Suprapubic skin (tissue), 4 donors: ENCODE results near the gene YTHDF1. TPM values are rescaled to one million over a fixed set of nuclear protein-coding genes. Genes with fewer than 3 reads are reported as not detected.

ENCODE experiments used
- DNase-seq, 2 donors: peaks; one replicate each; pipeline ENCODE4 v3.0.0-alpha.2; 2019; ENCODE audit warnings: low spot score in 2 of 2
- H3K27ac ChIP-seq: fragments of 200-600 bp; sonication (generic); one replicate; pipeline ENCODE4 v1.5.1; 2019
- H3K27me3 ChIP-seq: fragments of 200-600 bp; sonication (generic); one replicate; pipeline ENCODE4 v1.5.1; 2019
- H3K36me3 ChIP-seq: fragments of 200-600 bp; sonication (generic); one replicate; pipeline ENCODE4 v1.5.1; 2019
- H3K4me1 ChIP-seq: fragments of 200-600 bp; sonication (generic); one replicate; pipeline ENCODE4 v1.5.1; 2019
- H3K4me3 ChIP-seq: fragments of 200-600 bp; sonication (generic); one replicate; pipeline ENCODE4 v1.5.1; 2019; ENCODE audit warnings: mild to moderate bottlenecking
- H3K9me3 ChIP-seq: fragments of 200-600 bp; sonication (generic); one replicate; pipeline ENCODE4 v1.5.1; 2019
- EP300 ChIP-seq: sonication (generic); formaldehyde crosslinking; IDR thresholded peaks from one replicate; pipeline ENCODE4 v1.6.1; 2017; ENCODE audit warnings: antibody characterized with exemption
- POLR2A ChIP-seq, 2 donors: fragments of 450-650 bp; IDR thresholded peaks; one replicate each; pipeline ENCODE4 v1.6.1; 2017; ENCODE audit warnings: antibody characterized with exemption in 2 of 2, mild to moderate bottlenecking in 2 of 2, moderate library complexity in 2 of 2
- POLR2AphosphoS5 ChIP-seq, 3 donors: sonication (generic); formaldehyde crosslinking; IDR thresholded peaks; one replicate each; pipeline ENCODE4 v1.6.1; 2017; ENCODE audit warnings: antibody characterized with exemption in 3 of 3
- WGBS: methylation state at CpG from one replicate; pipeline ENCODE4 v1.1.5; 2018; 5-methylcytosine and 5-hydroxymethylcytosine counted together
- total RNA-seq, 4 donors: library from RNA; depleted of rRNA; stranded (reverse); fragments of >200 nt; gene quantifications; one replicate each; pipeline ENCODE4 v1.1.0, GENCODE V29; 2016
- TF ChIP-seq, protein P1 (sequence below), 2 donors: fragments of 200-600 bp in 1 of 2; fragments of 450-650 bp in 1 of 2; sonication (generic) in 1 of 2; IDR thresholded peaks; one replicate each; pipeline ENCODE4 v1.5.1; 2016 to 2019; ENCODE audit warnings: antibody characterized with exemption in 2 of 2, mild to moderate bottlenecking in 1 of 2, moderate library complexity in 1 of 2

YTHDF1 gene
- total RNA-seq, result 10 to 100 TPM; 32.7 to 40.6 (median 34.0) TPM

GRCh38 chr20:63216041-63216848 is at the start of gene YTHDF1:
Gene YTHDF1, minus strand, starts transcription at chr20:63216131. Its CDS starts 239 bp downstream, at chr20:63215892.
- TF ChIP-seq EP300 (no peak), POLR2A (IDR thresholded peaks at IDR 0.05) (peak; percentile 53 to 70)
- peaks cover 48% of the 10 kb centered on the region for H3K4me1 ChIP-seq

GRCh38 chr20:63264519-63264918 is 48.6 kb upstream of the YTHDF1 start:
- 20% methylated on average over 1 of the region's 14 CpGs for WGBS
- TF ChIP-seq EP300 (no peak), POLR2A (IDR thresholded peaks at IDR 0.05) (no peak), POLR2AphosphoS5 (IDR thresholded peaks at IDR 0.05) (no peak)
- TF ChIP-seq, protein P1, sequence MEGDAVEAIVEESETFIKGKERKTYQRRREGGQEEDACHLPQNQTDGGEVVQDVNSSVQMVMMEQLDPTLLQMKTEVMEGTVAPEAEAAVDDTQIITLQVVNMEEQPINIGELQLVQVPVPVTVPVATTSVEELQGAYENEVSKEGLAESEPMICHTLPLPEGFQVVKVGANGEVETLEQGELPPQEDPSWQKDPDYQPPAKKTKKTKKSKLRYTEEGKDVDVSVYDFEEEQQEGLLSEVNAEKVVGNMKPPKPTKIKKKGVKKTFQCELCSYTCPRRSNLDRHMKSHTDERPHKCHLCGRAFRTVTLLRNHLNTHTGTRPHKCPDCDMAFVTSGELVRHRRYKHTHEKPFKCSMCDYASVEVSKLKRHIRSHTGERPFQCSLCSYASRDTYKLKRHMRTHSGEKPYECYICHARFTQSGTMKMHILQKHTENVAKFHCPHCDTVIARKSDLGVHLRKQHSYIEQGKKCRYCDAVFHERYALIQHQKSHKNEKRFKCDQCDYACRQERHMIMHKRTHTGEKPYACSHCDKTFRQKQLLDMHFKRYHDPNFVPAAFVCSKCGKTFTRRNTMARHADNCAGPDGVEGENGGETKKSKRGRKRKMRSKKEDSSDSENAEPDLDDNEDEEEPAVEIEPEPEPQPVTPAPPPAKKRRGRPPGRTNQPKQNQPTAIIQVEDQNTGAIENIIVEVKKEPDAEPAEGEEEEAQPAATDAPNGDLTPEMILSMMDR (IDR thresholded peaks at IDR 0.05), result no peak
- peaks cover 11% of the 10 kb centered on the region for H3K4me1 ChIP-seq

More at GRCh38 chr20:63216041-63216848, at the start of gene YTHDF1:
- peak within 1 kb of the TSS; percentile 98 for H3K4me3 ChIP-seq
- H3K27ac ChIP-seq, result peak within 1 kb of the TSS; percentile 85
- DNase-seq, result peak; percentile 97
- H3K36me3 ChIP-seq, result peaks cover 26% of the 10 kb centered on the region
- peaks cover 5% of the 10 kb centered on the region for H3K27me3 ChIP-seq
- 5% methylated on average over 13 of the region's 96 CpGs for WGBS
- no peaks in the 10 kb centered on the region for H3K9me3 ChIP-seq

DNA sequence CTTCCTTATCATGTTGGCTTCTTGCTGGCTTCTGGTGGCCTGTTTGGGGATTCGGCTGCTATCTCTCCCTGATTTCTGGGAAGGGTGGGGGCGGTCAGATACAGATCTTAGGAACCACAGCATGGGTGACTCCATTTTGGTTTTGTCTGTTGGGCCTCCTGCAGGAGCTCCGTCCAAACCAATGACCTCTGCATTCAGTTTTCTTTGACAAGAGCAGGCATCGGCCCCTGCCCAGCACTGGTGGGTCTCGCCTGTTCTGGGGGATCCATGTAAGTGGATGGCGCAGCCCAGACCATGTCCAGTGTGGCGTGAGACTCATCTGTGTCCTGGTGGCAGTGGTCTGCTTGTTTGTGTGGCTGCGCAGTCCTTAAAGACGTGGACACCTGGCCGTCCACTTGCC is 48.1 kb upstream of the YTHDF1 start:
- 87% methylated on average over 8 of the region's 10 CpGs for WGBS
- Histone ChIP-seq H3K4me1 (peaks cover 6% of the 10 kb centered on the region), H3K9me3 (no peaks in the 10 kb centered on the region), H3K4me3 (no peak overlapping the region), H3K27ac (no peak overlapping the region), H3K36me3 (no peaks in the 10 kb centered on the region), H3K27me3 (peaks cover 69% of the 10 kb centered on the region)
- no peak for TF ChIP-seq POLR2A (IDR thresholded peaks at IDR 0.05)
- no peak for TF ChIP-seq EP300
- TF ChIP-seq, protein P1 (IDR thresholded peaks at IDR 0.05), result no peak
- no peak for TF ChIP-seq POLR2AphosphoS5 (IDR thresholded peaks at IDR 0.05)
- no peak for DNase-seq

More at GRCh38 chr20:63264519-63264918, 48.6 kb upstream of the YTHDF1 start:
- Histone ChIP-seq H3K27me3 (peaks cover 64% of the 10 kb centered on the region), H3K36me3 (no peaks in the 10 kb centered on the region), H3K9me3 (no peaks in the 10 kb centered on the region), H3K27ac (no peak overlapping the region), H3K4me3 (no peak overlapping the region)
- no peak for DNase-seq

DNA sequence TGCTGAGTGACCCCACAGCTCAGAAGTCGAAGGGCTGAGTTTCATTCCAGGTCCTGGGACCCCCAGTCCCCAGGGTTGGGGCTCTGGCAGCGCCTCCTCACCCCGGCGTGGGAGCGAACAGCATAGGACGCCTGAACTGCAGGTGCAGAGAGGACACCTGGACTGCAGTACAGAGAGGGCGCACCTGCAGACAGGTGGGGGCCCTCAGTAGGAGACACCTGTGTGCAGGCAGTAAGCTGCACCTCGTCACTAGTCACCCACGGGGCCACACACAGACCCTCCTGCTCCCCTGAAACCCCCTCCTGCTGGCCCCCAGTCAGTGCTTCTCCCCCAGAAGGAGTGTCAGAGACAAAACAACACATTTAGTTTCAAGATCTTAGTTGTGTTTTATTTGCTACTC is 46.9 kb upstream of the YTHDF1 start:
- 89% methylated on average over 8 of the region's 9 CpGs for WGBS
- no peaks in the 10 kb centered on the region for H3K4me1 ChIP-seq
- H3K27ac ChIP-seq, result no peak overlapping the region
- no peak overlapping the region for H3K4me3 ChIP-seq
- H3K36me3 ChIP-seq, result no peaks in the 10 kb centered on the region
- peaks cover 80% of the 10 kb centered on the region for H3K27me3 ChIP-seq
- no peak for DNase-seq
- no peaks in the 10 kb centered on the region for H3K9me3 ChIP-seq
- TF ChIP-seq, protein P1 (IDR thresholded peaks at IDR 0.05), result no peak
- TF ChIP-seq POLR2AphosphoS5 (IDR thresholded peaks at IDR 0.05) (no peak), EP300 (no peak), POLR2A (IDR thresholded peaks at IDR 0.05) (no peak)

- WGBS, result 57% methylated on average over 27 of the region's 30 CpGs
- no peak for DNase-seq
- H3K36me3 ChIP-seq, result no peaks in the 10 kb centered on the region
- peaks cover 83% of the 10 kb centered on the region for H3K27me3 ChIP-seq
- no peak for TF ChIP-seq POLR2A (IDR thresholded peaks at IDR 0.05)
- TF ChIP-seq EP300, result no peak
- TF ChIP-seq POLR2AphosphoS5 (IDR thresholded peaks at IDR 0.05), result no peak
- TF ChIP-seq, protein P1 (IDR thresholded peaks at IDR 0.05), result no peak
- no peak overlapping the region for H3K27ac ChIP-seq
- H3K9me3 ChIP-seq, result no peaks in the 10 kb centered on the region
- H3K4me3 ChIP-seq, result no peak overlapping the region
- no peaks in the 10 kb centered on the region for H3K4me1 ChIP-seq
Measured at GRCh38 chr20:63261795-63262528, 46.0 kb upstream of the YTHDF1 start.
